IMR-90 (cell line): ENCODE results near the gene TTLL9. TPM values are rescaled to one million over a fixed set of nuclear protein-coding genes. Genes with fewer than 3 reads are reported as not detected.

Experiments
- ATAC-seq: fragments of 200-7000 bp; cut with Tn5 transposase; 2 replicates; pipeline ENCODE4 v1.9.1; 2020; ENCODE audit warnings: low read depth, mild to moderate bottlenecking, moderate library complexity
- BruUV-seq: library from RNA; stranded (reverse); fragments of 400-500 nt; replicated peaks from 2 replicates; lab custom pipeline; 2021; lab: Mats Ljungman, UMichigan
- CTCF ChIA-PET: fragments of 300-600 bp; formaldehyde crosslinking; extraction: SDS; loops from one replicate; lab custom pipeline; 2021; ENCODE audit warnings: antibody characterized with exemption; lab: Yijun Ruan, JAX
- POLR2A ChIA-PET: fragments of 300-600 bp; sonication (Branson Sonifier 250); formaldehyde crosslinking; loops from one replicate; lab custom pipeline; 2022; ENCODE audit warnings: antibody characterized with exemption; ENCODE audit not compliant: unreplicated experiment; lab: Charles Lee
- DNase-seq: peaks from one replicate; pipeline ENCODE4 v3.0.0; 2013
- H2AFZ ChIP-seq: replicated peaks from 2 replicates; pipeline ENCODE3; 2013; ENCODE audit warnings: low read length, mild to moderate bottlenecking; ENCODE audit not compliant: poor library complexity
- H2AK5ac ChIP-seq: 2 replicates; pipeline ENCODE4 v1.6.1; 2013; ENCODE audit warnings: low read depth, low read length, inconsistent platforms
- H2AK9ac ChIP-seq: replicated peaks from 2 replicates; pipeline ENCODE3; 2013; ENCODE audit warnings: mild to moderate bottlenecking, low read depth, low read length, moderate library complexity; ENCODE audit not compliant: poor library complexity
- H2BK120ac ChIP-seq: 2 replicates; pipeline ENCODE4 v1.6.1; 2013; ENCODE audit warnings: low read depth, low read length, inconsistent platforms
- H2BK15ac ChIP-seq: 3 replicates; pipeline ENCODE4 v1.6.1; 2013; ENCODE audit warnings: low read depth, low read length, inconsistent platforms
- H2BK20ac ChIP-seq: 2 replicates; pipeline ENCODE4 v1.6.1; 2013; ENCODE audit warnings: low read depth, mild to moderate bottlenecking, inconsistent platforms, low read length, moderate library complexity
- H2BK5ac ChIP-seq: 2 replicates; pipeline ENCODE4 v1.6.1; 2013; ENCODE audit warnings: mild to moderate bottlenecking, low read depth, low read length, inconsistent platforms; ENCODE audit not compliant: poor library complexity, severe bottlenecking
- H3K14ac ChIP-seq: replicated peaks from 2 replicates; pipeline ENCODE4 v1.6.1; 2013; ENCODE audit warnings: low read depth, low read length, inconsistent platforms
- H3K18ac ChIP-seq: 2 replicates; pipeline ENCODE4 v1.6.1; 2013; ENCODE audit warnings: low read depth, low read length, control low read depth
- H3K23ac ChIP-seq: 2 replicates; pipeline ENCODE4 v1.6.1; 2013; ENCODE audit warnings: low read depth, low read length, inconsistent platforms
- H3K27ac ChIP-seq: 2 replicates; pipeline ENCODE4 v1.5.1; 2013; ENCODE audit warnings: mild to moderate bottlenecking, control low read depth, low read length; ENCODE audit not compliant: insufficient read depth
- H3K27me3 ChIP-seq: 2 replicates; pipeline ENCODE4 v1.6.1; 2013; ENCODE audit warnings: low read length; ENCODE audit not compliant: control insufficient read depth, insufficient read depth
- H3K36me3 ChIP-seq: 2 replicates; pipeline ENCODE4 v1.6.1; 2013; ENCODE audit warnings: low read length, mixed read lengths; ENCODE audit not compliant: control insufficient read depth, insufficient read depth
- H3K4ac ChIP-seq: 2 replicates; pipeline ENCODE4 v1.6.1; 2013; ENCODE audit warnings: low read depth, low read length, inconsistent platforms
- H3K4me1 ChIP-seq: 2 replicates; pipeline ENCODE4 v1.6.1; 2013; ENCODE audit warnings: low read length, mixed read lengths; ENCODE audit not compliant: control insufficient read depth, insufficient read depth
- H3K4me2 ChIP-seq: 2 replicates; pipeline ENCODE4 v1.6.1; 2013; ENCODE audit warnings: low read depth, mild to moderate bottlenecking, control low read depth, low read length, moderate library complexity
- H3K4me3 ChIP-seq: 2 replicates; pipeline ENCODE4 v1.5.1; 2013; ENCODE audit warnings: low read depth, mild to moderate bottlenecking, control low read depth, low read length, moderate library complexity; ENCODE audit not compliant: insufficient read depth
- H3K56ac ChIP-seq: 2 replicates; pipeline ENCODE4 v1.6.1; 2013; ENCODE audit warnings: low read length, inconsistent platforms; ENCODE audit not compliant: insufficient read depth; ENCODE audit errors: extremely low read depth
- H3K79me1 ChIP-seq, 2 experiments: 2 replicates each; pipeline ENCODE4 v1.6.1; 2013; ENCODE audit warnings: low read length in 2 of 2, inconsistent platforms in 1 of 2, low read depth in 1 of 2
- H3K9ac ChIP-seq: 2 replicates; pipeline ENCODE4 v1.6.1; 2013; ENCODE audit warnings: low read depth, low read length, control low read depth
- H3K9me1 ChIP-seq: 2 replicates; pipeline ENCODE4 v1.6.1; 2013; ENCODE audit warnings: low read length, inconsistent platforms; ENCODE audit not compliant: insufficient read depth
- H3K9me3 ChIP-seq: 2 replicates; pipeline ENCODE4 v1.6.1; 2013; ENCODE audit warnings: low read length; ENCODE audit not compliant: control insufficient read depth, insufficient read depth
- H4K20me1 ChIP-seq: 2 replicates; pipeline ENCODE4 v1.6.1; 2013; ENCODE audit warnings: low read length, inconsistent platforms; ENCODE audit not compliant: insufficient read depth
- H4K5ac ChIP-seq: 2 replicates; pipeline ENCODE4 v1.6.1; 2013; ENCODE audit warnings: mild to moderate bottlenecking, low read depth, low read length, control low read depth
- H4K8ac ChIP-seq, 2 experiments: 2 replicates each; pipeline ENCODE4 v1.6.1; 2013; ENCODE audit warnings: low read depth in 2 of 2, low read length in 2 of 2, control low read depth in 1 of 2, inconsistent platforms in 1 of 2
- H4K91ac ChIP-seq: 2 replicates; pipeline ENCODE4 v1.6.1; 2013; ENCODE audit warnings: low read depth, low read length, inconsistent platforms; ENCODE audit not compliant: insufficient read depth
- CEBPB ChIP-seq: IDR thresholded peaks from 2 replicates; pipeline ENCODE4 v1.6.1; 2012; ENCODE audit warnings: low read depth, low read length, improper control_type of control experiment
- CTCF ChIP-seq: conservative IDR thresholded peaks from 2 replicates; pipeline ENCODE4 v1.5.1; 2012; ENCODE audit warnings: mild to moderate bottlenecking, low read depth, low read length, improper control_type of control experiment
- MAFK ChIP-seq: IDR thresholded peaks from 2 replicates; pipeline ENCODE4 v1.6.1; 2012; ENCODE audit warnings: low read depth, low read length, improper control_type of control experiment
- MAZ ChIP-seq: IDR thresholded peaks from 2 replicates; pipeline ENCODE4 v1.6.1; 2012; ENCODE audit warnings: low read depth, mild to moderate bottlenecking, low read length, improper control_type of control experiment, moderate library complexity, borderline replicate concordance
- MXI1 ChIP-seq: IDR thresholded peaks from 2 replicates; pipeline ENCODE4 v1.6.1; 2012; ENCODE audit warnings: low read depth, mild to moderate bottlenecking, low read length, moderate library complexity, borderline replicate concordance
- RCOR1 ChIP-seq: IDR thresholded peaks from 2 replicates; pipeline ENCODE4 v1.6.1; 2012; ENCODE audit warnings: mild to moderate bottlenecking, low read length, improper control_type of control experiment; ENCODE audit not compliant: insufficient replicate concordance
- SMC3 ChIP-seq: fragments of 150-350 bp; IDR thresholded peaks from 2 replicates; pipeline ENCODE4 v1.6.1; 2016; ENCODE audit warnings: low read depth, mild to moderate bottlenecking, antibody characterized with exemption, low read length, moderate library complexity
- WGBS, 2 experiments: methylation state at CpG; one replicate each; pipeline versions ENCODE4 v1.1.5 to v1.1.7; 2013; ENCODE audit warnings: missing lambda C conversion rate in 2 of 2; ENCODE audit not compliant: insufficient read length in 1 of 2; ENCODE audit errors: extremely low coverage in 2 of 2; 5-methylcytosine and 5-hydroxymethylcytosine counted together
- dilution Hi-C: fragments of 300-500 bp; cut with HindIII; formaldehyde crosslinking; loops from one replicate; pipeline ENCODE4 v1.14.3; 2018; ENCODE audit warnings: low sequenced_read_pairs; ENCODE audit not compliant: unreplicated experiment
- in situ Hi-C: fragments of 300-500 bp; cut with MboI; formaldehyde crosslinking; loops from 3 replicates; pipeline ENCODE4 v1.14.3; 2019; ENCODE audit warnings: low sequenced_read_pairs, inconsistent platforms, mixed read lengths
- intact Hi-C: fragments of 100-400 bp; cut with micrococcal nuclease; formaldehyde crosslinking; loops from 2 replicates; pipeline ENCODE4 v1.10.0; 2022
- polyA plus RNA-seq, 3 experiments: library from polyadenylated mRNA; depleted of rRNA; stranded (reverse); fragments of >200 nt; gene quantifications; 2 replicates each; pipeline ENCODE4 v1.2.3, GENCODE V29; 2012; ENCODE audit warnings: low replicate concordance in 1 of 3
- total RNA-seq: library from RNA; depleted of rRNA; stranded (reverse); fragments of >200 nt; gene quantifications from 2 replicates; pipeline ENCODE4 v1.2.3, GENCODE V29; 2012
- TF ChIP-seq, protein P1 (sequence below): fragments of 150-350 bp; IDR thresholded peaks from 2 replicates; pipeline ENCODE4 v1.6.1; 2017; ENCODE audit warnings: mild to moderate bottlenecking, antibody characterized with exemption, low read length, low read depth

TTLL9 gene
- total and polyA plus RNA-seq, 2 of the 4 experiments (the other 2 are of a cell fraction): not detected

DNA sequence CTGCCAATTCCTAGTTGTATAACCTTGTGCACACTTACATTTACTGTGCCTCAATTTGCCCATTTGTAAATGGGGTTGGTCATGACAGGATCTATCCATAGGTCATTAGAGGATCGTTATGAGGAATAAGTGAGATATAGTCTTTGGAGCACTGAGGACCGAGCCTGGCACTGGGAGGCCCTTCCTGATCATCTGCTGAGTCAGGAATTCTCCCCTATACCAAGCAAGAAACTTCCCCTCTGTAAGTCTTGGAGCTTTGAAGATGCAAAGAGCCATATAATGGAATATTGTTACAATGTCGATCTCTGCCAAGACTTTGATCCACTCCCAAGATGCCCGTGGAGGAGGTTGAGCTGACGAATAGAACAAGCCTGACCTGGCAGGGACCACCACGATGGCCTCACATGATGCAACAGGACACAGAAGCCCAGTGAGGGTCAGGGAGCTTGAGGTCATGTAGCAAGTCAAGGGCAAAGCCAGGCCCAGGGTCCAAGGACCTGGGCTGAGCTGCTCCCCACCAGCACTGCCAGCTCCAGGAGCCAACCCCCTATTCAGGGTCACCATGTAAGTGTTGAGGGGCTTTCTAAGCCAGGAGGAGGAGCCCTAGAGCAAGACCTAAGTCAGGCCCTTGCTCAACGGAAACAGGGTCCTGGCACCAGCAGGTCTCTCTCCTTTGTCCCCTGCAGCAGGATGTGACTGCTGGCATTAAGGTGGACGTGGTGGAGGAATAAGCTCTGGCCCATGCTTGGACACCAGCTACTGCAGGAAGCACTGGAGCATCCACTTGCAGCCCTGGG is 64.7 kb downstream of the TTLL9 start:
- Histone ChIP-seq H3K79me1 (no peaks in the 10 kb centered on the region), H3K27me3 (peaks cover 21% of the 10 kb centered on the region), H3K9me3 (no peaks in the 10 kb centered on the region), H3K36me3 (no peaks in the 10 kb centered on the region), H3K14ac (no peak overlapping the region), H3K9ac (no peak overlapping the region), H3K18ac (no peak overlapping the region), H2AK5ac (no peak overlapping the region), H2BK120ac (no peak overlapping the region), H2BK5ac (no peak overlapping the region), H4K91ac (no peak overlapping the region), H3K9me1 (no peaks in the 10 kb centered on the region), H4K8ac (no peak overlapping the region), H2AK9ac (no peak overlapping the region), H4K20me1 (no peaks in the 10 kb centered on the region), H4K5ac (no peak overlapping the region), H3K4me1 (no peaks in the 10 kb centered on the region), H3K4me2 (no peak overlapping the region), H3K23ac (no peak overlapping the region), H3K27ac (no peak overlapping the region), H3K4ac (no peak overlapping the region), H3K4me3 (no peak overlapping the region), H2BK15ac (no peak overlapping the region), H2AFZ (no peak overlapping the region), H3K56ac (no peak overlapping the region), H2BK20ac (no peak overlapping the region)
- POLR2A ChIA-PET: no interaction called here
- CTCF ChIA-PET: interaction anchor here (0.5 kb wide), 1 partner anchor 11 kb away, joined by 4 read pairs; no protein-coding TSS in a partner anchor
- ATAC-seq: no peak
- dilution Hi-C loops (no loop called here), intact Hi-C loops (no loop called here), in situ Hi-C loops (no loop called here)
- TF ChIP-seq CTCF (no peak), MAFK (peak; percentile 58), MAZ (no peak), MXI1 (no peak), RCOR1 (no peak), CEBPB (no peak), SMC3 (no peak)
- TF ChIP-seq, protein P1, sequence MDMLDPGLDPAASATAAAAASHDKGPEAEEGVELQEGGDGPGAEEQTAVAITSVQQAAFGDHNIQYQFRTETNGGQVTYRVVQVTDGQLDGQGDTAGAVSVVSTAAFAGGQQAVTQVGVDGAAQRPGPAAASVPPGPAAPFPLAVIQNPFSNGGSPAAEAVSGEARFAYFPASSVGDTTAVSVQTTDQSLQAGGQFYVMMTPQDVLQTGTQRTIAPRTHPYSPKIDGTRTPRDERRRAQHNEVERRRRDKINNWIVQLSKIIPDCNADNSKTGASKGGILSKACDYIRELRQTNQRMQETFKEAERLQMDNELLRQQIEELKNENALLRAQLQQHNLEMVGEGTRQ: no peak
- BruUV-seq: no TSS peak
- WGBS, 2 experiments: 40% methylated on average over 4 of the region's 8 CpGs; no CpG with 5 or more reads in 1 of the 2 experiments
- no peak for DNase-seq
